Right forelimb (tissue), 1 donor: ENCODE data around the gene PEX16.

Experiments
- DNase-seq: peaks from one replicate; pipeline ENCODE4 v3.0.0-alpha.2; 2018

The PEX16 gene

GRCh38 chr11:45872651-45873356 lies 44.9 kb downstream of the PEX16 start:
- no peak for DNase-seq

- no peak for DNase-seq
Measured at GRCh38 chr11:45871638-45872037, 46.0 kb downstream of the PEX16 start.

- DNase-seq = no peak
Measured at GRCh38 chr11:45870706-45871105, 47.0 kb downstream of the PEX16 start.

GRCh38 chr11:45869551-45869950 lies 48.1 kb downstream of the PEX16 start:
- no peak for DNase-seq

GRCh38 chr11:45864041-45864440 lies 53.6 kb downstream of the PEX16 start:
- DNase-seq = no peak

GRCh38 chr11:45860764-45861510 lies 56.7 kb downstream of the PEX16 start:
- no peak for DNase-seq

- DNase-seq = no peak
Measured at GRCh38 chr11:45860348-45860747, 57.3 kb downstream of the PEX16 start.
